Lung (tissue), 12 donors: ENCODE measurements around the gene MAML3. TPM values are rescaled to one million over a fixed set of nuclear protein-coding genes. Genes with fewer than 3 reads are reported as not detected.

Experiments used
- ATAC-seq: fragments of 200-7000 bp; cut with Tn5 transposase; one replicate; pipeline ENCODE4 v1.9.1; 2020; ENCODE audit warnings: moderate number of reproducible peaks; ENCODE audit not compliant: insufficient read depth, low FRiP score
- DNase-seq, 3 donors: peaks; one replicate each; pipeline ENCODE4 v3.0.0-alpha.2; 2013 to 2017
- H3K27ac ChIP-seq, 2 donors: one replicate each; pipeline ENCODE4 v1.5.1; 2013; ENCODE audit warnings: mild to moderate bottlenecking in 2 of 2, moderate library complexity in 2 of 2, control low read depth in 1 of 2, inconsistent platforms in 1 of 2, low read depth in 1 of 2, low read length in 1 of 2
- H3K27me3 ChIP-seq, 3 donors: one replicate each; pipeline ENCODE4 v1.5.1; 2013; ENCODE audit warnings: low read length in 2 of 3; ENCODE audit not compliant: control insufficient read depth in 3 of 3, insufficient read depth in 3 of 3
- H3K36me3 ChIP-seq, 4 donors: one replicate each; pipeline ENCODE4 v1.5.1; 2013; ENCODE audit warnings: low read length in 4 of 4, mild to moderate bottlenecking in 1 of 4, moderate library complexity in 1 of 4; ENCODE audit not compliant: control insufficient read depth in 4 of 4, insufficient read depth in 4 of 4
- H3K4me1 ChIP-seq, 5 donors: one replicate each; pipeline ENCODE4 v1.5.1; 2013; ENCODE audit warnings: low read length in 5 of 5, mild to moderate bottlenecking in 2 of 5, moderate library complexity in 1 of 5; ENCODE audit not compliant: control insufficient read depth in 5 of 5, insufficient read depth in 5 of 5
- H3K4me3 ChIP-seq: one replicate; pipeline ENCODE4 v1.5.1; 2013; ENCODE audit warnings: mild to moderate bottlenecking, control low read depth, moderate library complexity
- H3K9ac ChIP-seq, 2 donors: one replicate each; pipeline ENCODE4 v1.5.1; 2013; ENCODE audit warnings: low read length in 2 of 2, control low read depth in 1 of 2; ENCODE audit not compliant: insufficient read depth in 1 of 2
- H3K9me3 ChIP-seq, 4 donors: one replicate each; pipeline ENCODE4 v1.5.1; 2013; ENCODE audit warnings: low read length in 3 of 4, mild to moderate bottlenecking in 1 of 4, moderate library complexity in 1 of 4; ENCODE audit not compliant: control insufficient read depth in 4 of 4, insufficient read depth in 3 of 4
- WGBS, 2 donors: extraction: QIAGEN DNeasy Blood & Tissue Kit; methylation state at CpG; one replicate each; pipeline ENCODE4 v1.1.7; 2013; 5-methylcytosine and 5-hydroxymethylcytosine counted together
- polyA plus RNA-seq, 2 donors: library from polyadenylated mRNA; stranded (reverse); fragments of 200-250 nt; gene quantifications; one replicate each; pipeline ENCODE4 v1.2.1, GENCODE V29; 2013
- total RNA-seq, 2 donors: library from RNA; depleted of rRNA in 1 of 2; stranded (reverse); fragments of >200 nt in 1 of 2; gene quantifications; one replicate each; pipeline ENCODE4 v1.2.1, GENCODE V29; 2014 to 2021
- TF ChIP-seq, protein P1 (sequence below): IDR thresholded peaks from 2 replicates; pipeline ENCODE4 v1.5.1; 2012; ENCODE audit warnings: mild to moderate bottlenecking; ENCODE audit errors: control extremely low read depth, extremely low read depth
- donor health status: control.
- donor health status: control.
- donor health status: Bipolar disorder and iron deficiency.
- donor health status: healthy.
- donor health status: DM: yes; HTN: yes; CAD: no.

Gene MAML3
- total and polyA plus RNA-seq, 4 donors = 3.0 to 16.4 (median 8.5) TPM

DNA sequence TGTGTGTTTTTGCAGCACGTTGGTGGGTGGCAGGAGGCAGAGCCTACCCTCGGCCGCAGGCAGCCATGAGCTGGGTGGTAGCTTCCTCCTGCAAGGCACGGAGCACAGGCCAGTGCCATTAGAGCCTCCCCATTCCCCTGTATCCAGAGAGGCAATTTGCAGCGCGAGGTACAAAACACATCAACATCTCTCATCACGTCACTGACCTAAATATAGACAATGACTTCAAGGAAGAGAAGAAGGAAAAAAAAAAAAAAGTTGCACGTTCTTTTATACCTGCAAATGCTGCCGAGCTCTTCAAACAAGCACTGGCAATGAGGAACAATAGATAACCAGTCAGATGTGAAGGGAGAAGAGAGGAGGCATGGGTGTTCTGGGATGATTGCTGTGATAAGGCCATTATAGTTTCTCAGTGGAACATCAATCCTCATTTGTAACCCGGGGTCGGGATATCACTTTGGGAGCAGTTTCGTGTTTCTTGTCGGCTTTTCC, 328.4 kb downstream of the MAML3 start:
- Histone ChIP-seq H3K36me3 (peaks cover 0 to 2% (median 0%) of the 10 kb centered on the region in 4 donors), H3K9ac (no peak overlapping the region), H3K27me3 (no peaks in the 10 kb centered on the region), H3K4me3 (no peak overlapping the region), H3K9me3 (no peaks in the 10 kb centered on the region), H3K27ac (no peak overlapping the region), H3K4me1 (peaks cover 0 to 6% (median 2%) of the 10 kb centered on the region in 5 donors)
- TF ChIP-seq, protein P1, sequence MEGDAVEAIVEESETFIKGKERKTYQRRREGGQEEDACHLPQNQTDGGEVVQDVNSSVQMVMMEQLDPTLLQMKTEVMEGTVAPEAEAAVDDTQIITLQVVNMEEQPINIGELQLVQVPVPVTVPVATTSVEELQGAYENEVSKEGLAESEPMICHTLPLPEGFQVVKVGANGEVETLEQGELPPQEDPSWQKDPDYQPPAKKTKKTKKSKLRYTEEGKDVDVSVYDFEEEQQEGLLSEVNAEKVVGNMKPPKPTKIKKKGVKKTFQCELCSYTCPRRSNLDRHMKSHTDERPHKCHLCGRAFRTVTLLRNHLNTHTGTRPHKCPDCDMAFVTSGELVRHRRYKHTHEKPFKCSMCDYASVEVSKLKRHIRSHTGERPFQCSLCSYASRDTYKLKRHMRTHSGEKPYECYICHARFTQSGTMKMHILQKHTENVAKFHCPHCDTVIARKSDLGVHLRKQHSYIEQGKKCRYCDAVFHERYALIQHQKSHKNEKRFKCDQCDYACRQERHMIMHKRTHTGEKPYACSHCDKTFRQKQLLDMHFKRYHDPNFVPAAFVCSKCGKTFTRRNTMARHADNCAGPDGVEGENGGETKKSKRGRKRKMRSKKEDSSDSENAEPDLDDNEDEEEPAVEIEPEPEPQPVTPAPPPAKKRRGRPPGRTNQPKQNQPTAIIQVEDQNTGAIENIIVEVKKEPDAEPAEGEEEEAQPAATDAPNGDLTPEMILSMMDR = no peak
- no peak for ATAC-seq
- 73 to 79% methylated on average over 13 of the region's 13 CpGs for WGBS, 2 donors
- no peak for DNase-seq

DNA sequence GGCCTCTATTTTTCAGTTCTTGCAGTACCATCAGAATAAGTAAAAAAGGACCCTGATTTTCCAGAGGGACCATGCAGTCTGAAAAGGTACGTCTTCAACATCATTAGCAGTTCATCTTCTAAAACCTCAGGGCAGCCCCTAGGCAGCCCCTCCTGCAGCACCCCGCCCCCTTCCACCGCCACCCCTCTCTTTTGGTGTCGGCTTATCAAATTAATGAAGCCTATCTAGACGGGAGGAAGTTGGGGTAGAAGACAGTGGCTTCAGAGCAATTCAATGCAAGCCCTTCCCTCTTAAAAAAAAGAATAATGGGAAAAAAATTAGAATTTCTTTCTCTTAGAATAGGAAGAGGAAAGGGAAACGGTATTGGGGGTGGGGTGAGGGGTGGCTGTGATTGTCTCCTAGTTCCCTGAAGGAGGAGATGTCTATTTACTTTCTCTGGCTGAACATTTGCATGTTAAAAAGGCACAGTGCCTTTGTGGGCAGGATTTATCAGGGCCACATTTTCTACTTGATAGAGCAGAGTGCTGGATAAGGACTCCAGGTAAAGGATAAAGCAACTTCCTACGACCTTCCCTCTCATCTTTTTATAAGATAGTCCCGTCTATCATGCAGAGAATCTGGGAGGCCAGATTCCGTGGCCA, 329.0 kb downstream of the MAML3 start:
- WGBS, 2 donors = 73 to 80% methylated on average over 9 of the region's 9 CpGs
- Histone ChIP-seq H3K27ac (no peak overlapping the region), H3K9me3 (no peaks in the 10 kb centered on the region), H3K36me3 (peaks cover 0 to 2% (median 0%) of the 10 kb centered on the region in 4 donors), H3K27me3 (no peaks in the 10 kb centered on the region), H3K4me1 (peaks cover 0 to 6% (median 2%) of the 10 kb centered on the region in 5 donors), H3K4me3 (no peak overlapping the region), H3K9ac (no peak overlapping the region)
- TF ChIP-seq, protein P1 = no peak
- ATAC-seq (no peak), DNase-seq (no peak)

DNA sequence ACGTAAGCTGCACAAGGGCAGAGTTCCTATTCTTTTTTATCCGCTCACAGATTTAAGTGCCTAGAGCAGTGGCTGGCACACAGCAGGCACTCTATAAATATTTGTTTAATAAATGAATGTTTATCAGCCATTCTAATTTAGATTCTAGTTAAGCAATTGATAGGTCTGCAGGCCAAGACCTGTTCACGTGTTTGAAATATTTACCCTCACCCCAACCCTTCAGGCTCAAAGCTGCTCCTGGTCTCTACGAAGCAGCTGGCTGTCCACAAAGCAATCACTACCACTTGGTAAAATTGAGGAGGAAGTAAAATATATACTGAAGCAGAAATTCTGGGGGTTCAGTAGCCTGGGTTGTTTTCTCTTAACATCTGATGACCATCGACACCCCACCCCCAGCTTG, 330.2 kb downstream of the MAML3 start:
- TF ChIP-seq, protein P1 = no peak
- Histone ChIP-seq H3K4me1 (peaks cover 0 to 9% (median 2%) of the 10 kb centered on the region in 5 donors), H3K36me3 (peaks cover 0 to 2% (median 0%) of the 10 kb centered on the region in 4 donors), H3K4me3 (no peak overlapping the region), H3K9me3 (no peaks in the 10 kb centered on the region), H3K27me3 (no peaks in the 10 kb centered on the region), H3K27ac (no peak overlapping the region), H3K9ac (no peak overlapping the region)
- DNase-seq (no peak), ATAC-seq (no peak)
- WGBS, 2 donors = 84 to 92% methylated on average over 5 of the region's 5 CpGs
